Ectodermal cell (in vitro differentiated cells): ENCODE data around the gene NUBPL.
"Not testable (repeated sequence)": the region's sequence is repeated elsewhere in the genome, so short reads cannot be mapped to it uniquely, and the experiment has no call there.

ENCODE experiments used
- H3K27ac ChIP-seq: 2 replicates; pipeline ENCODE4 v1.7.0; 2013; ENCODE audit warnings: mild to moderate bottlenecking, low read depth, low read length; ENCODE audit not compliant: insufficient read depth, poor library complexity, severe bottlenecking
- H3K27me3 ChIP-seq: 2 replicates; pipeline ENCODE4 v1.7.0; 2013; ENCODE audit warnings: mild to moderate bottlenecking, low read length; ENCODE audit not compliant: insufficient read depth, control insufficient read depth, poor library complexity, severe bottlenecking
- H3K36me3 ChIP-seq: one replicate; pipeline ENCODE4 v1.7.0; 2013; ENCODE audit warnings: low read length; ENCODE audit not compliant: control insufficient read depth, insufficient read depth
- H3K4me1 ChIP-seq: one replicate; pipeline ENCODE4 v1.7.0; 2013; ENCODE audit warnings: low read length; ENCODE audit not compliant: control insufficient read depth, insufficient read depth
- H3K4me3 ChIP-seq: 2 replicates; pipeline ENCODE4 v1.7.0; 2013; ENCODE audit warnings: low read depth, low read length, control low read depth; ENCODE audit not compliant: insufficient read depth
- H3K9me3 ChIP-seq: 2 replicates; pipeline ENCODE4 v1.7.0; 2013; ENCODE audit warnings: mild to moderate bottlenecking, low read length, moderate library complexity; ENCODE audit not compliant: control insufficient read depth
- WGBS, 2 experiments: methylation state at CpG; one replicate each; pipeline ENCODE4 v1.1.7; 2013; ENCODE audit warnings: missing lambda C conversion rate in 2 of 2; 5-methylcytosine and 5-hydroxymethylcytosine counted together

Gene NUBPL

GRCh38 chr14:31781578-31781977 is 220.4 kb downstream of the NUBPL start:
- WGBS, 2 experiments, result 90 to 100% methylated on average over 1 of the region's 1 CpG
- H3K4me1 ChIP-seq, result no peaks in the 10 kb centered on the region
- H3K36me3 ChIP-seq, result no peaks in the 10 kb centered on the region
- H3K4me3 ChIP-seq, result no peak overlapping the region
- no peak overlapping the region for H3K27ac ChIP-seq
- peaks cover 3% of the 10 kb centered on the region for H3K9me3 ChIP-seq
- H3K27me3 ChIP-seq, result no peaks in the 10 kb centered on the region

GRCh38 chr14:31785574-31785973 is 224.4 kb downstream of the NUBPL start:
- Histone ChIP-seq H3K27ac (no peak overlapping the region), H3K9me3 (peaks cover 3% of the 10 kb centered on the region), H3K4me3 (no peak overlapping the region), H3K4me1 (no peaks in the 10 kb centered on the region), H3K36me3 (no peaks in the 10 kb centered on the region), H3K27me3 (no peaks in the 10 kb centered on the region)
- 76 to 89% methylated on average over 1 of the region's 1 CpG for WGBS, 2 experiments

GRCh38 chr14:31787377-31787776 is 226.2 kb downstream of the NUBPL start:
- no peaks in the 10 kb centered on the region for H3K9me3 ChIP-seq
- WGBS, 2 experiments, result 83 to 89% methylated on average over 2 of the region's 3 CpGs
- H3K36me3 ChIP-seq, result no peaks in the 10 kb centered on the region
- no peak overlapping the region for H3K4me3 ChIP-seq
- H3K27ac ChIP-seq, result no peak overlapping the region
- no peaks in the 10 kb centered on the region for H3K4me1 ChIP-seq
- no peaks in the 10 kb centered on the region for H3K27me3 ChIP-seq

DNA sequence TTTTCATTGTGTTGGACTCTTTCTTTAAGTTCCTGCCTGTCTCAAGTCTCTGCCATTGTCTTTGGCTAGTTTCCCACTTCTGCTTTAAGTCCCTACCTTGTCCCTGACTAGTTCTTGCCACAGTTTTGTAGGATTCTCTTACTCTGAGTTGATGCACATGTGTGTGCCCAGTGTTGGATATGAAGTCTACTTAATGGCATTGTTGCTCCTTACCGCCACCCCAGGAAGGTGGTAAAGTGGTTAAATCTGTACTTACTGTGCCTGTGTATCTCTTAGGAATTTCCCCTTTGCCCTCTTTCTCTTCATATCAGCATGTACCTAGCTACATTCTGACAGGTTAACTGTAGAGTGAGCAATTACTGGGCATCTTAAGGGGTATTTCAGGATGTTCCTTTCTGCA is 227.1 kb downstream of the NUBPL start:
- no peaks in the 10 kb centered on the region for H3K4me1 ChIP-seq
- no peak overlapping the region for H3K27ac ChIP-seq
- no peaks in the 10 kb centered on the region for H3K9me3 ChIP-seq
- no peak overlapping the region for H3K4me3 ChIP-seq
- WGBS, 2 experiments, result 92 to 100% methylated on average over 1 of the region's 1 CpG
- no peaks in the 10 kb centered on the region for H3K27me3 ChIP-seq
- H3K36me3 ChIP-seq, result no peaks in the 10 kb centered on the region

GRCh38 chr14:31792726-31793125 is 231.5 kb downstream of the NUBPL start:
- no peaks in the 10 kb centered on the region for H3K4me1 ChIP-seq
- H3K9me3 ChIP-seq, result no peaks in the 10 kb centered on the region
- H3K27me3 ChIP-seq, result no peaks in the 10 kb centered on the region
- no peaks in the 10 kb centered on the region for H3K36me3 ChIP-seq
- H3K27ac ChIP-seq, result no peak overlapping the region
- H3K4me3 ChIP-seq, result no peak overlapping the region

DNA sequence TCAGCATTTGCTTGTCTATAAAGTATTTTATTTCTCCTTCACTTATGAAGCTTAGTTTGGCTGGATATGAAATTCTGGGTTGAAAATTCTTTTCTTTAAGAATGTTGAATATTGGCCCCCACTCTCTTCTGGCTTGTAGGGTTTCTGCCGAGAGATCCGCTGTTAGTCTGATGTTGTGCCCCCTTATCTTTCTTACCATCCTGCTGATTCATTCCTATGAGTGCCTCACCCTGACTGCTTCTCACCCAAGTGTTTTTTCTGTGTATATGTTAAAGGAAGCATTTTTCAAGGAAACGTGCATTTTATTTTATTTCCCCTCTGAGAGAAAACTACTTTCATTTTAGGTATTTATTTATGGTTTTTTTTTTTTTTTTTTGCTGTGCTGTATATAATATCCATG is 236.7 kb downstream of the NUBPL start:
- not testable (repeated sequence) for H3K9me3 ChIP-seq, H3K4me3 ChIP-seq, H3K27me3 ChIP-seq, H3K4me1 ChIP-seq, H3K27ac ChIP-seq, H3K36me3 ChIP-seq
- WGBS, 2 experiments, result 92 to 94% methylated on average over 2 of the region's 3 CpGs

GRCh38 chr14:31802838-31803237 is 241.6 kb downstream of the NUBPL start:
- Histone ChIP-seq H3K27me3 (no peaks in the 10 kb centered on the region), H3K9me3 (no peaks in the 10 kb centered on the region)

DNA sequence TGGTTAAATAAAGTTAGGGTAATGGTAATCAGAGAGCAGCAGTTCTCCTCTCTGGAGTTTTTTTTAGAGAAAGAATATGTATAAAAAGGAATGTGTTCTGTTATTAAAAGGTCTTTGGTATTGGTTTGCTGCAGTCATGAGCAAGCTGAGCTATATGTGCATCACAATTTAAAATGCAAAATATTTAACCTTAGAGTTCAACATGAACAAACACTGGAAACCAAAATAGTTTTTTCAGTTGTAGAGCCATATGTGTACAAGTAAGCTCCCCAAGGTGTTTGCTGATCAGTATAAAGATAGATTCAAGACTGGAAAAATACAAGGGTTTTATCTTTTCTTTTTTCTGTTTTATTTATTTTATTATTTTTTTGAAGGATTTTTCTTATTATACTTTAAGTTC is 245.0 kb downstream of the NUBPL start:
- no peaks in the 10 kb centered on the region for H3K9me3 ChIP-seq
- no peak overlapping the region for H3K27ac ChIP-seq
- no peaks in the 10 kb centered on the region for H3K27me3 ChIP-seq
- H3K4me1 ChIP-seq, result no peaks in the 10 kb centered on the region
- H3K36me3 ChIP-seq, result no peaks in the 10 kb centered on the region
- no peak overlapping the region for H3K4me3 ChIP-seq

More at GRCh38 chr14:31802838-31803237, 241.6 kb downstream of the NUBPL start:
- no peaks in the 10 kb centered on the region for H3K36me3 ChIP-seq
- no peak overlapping the region for H3K27ac ChIP-seq
- H3K4me1 ChIP-seq, result no peaks in the 10 kb centered on the region
- H3K4me3 ChIP-seq, result no peak overlapping the region

DNA sequence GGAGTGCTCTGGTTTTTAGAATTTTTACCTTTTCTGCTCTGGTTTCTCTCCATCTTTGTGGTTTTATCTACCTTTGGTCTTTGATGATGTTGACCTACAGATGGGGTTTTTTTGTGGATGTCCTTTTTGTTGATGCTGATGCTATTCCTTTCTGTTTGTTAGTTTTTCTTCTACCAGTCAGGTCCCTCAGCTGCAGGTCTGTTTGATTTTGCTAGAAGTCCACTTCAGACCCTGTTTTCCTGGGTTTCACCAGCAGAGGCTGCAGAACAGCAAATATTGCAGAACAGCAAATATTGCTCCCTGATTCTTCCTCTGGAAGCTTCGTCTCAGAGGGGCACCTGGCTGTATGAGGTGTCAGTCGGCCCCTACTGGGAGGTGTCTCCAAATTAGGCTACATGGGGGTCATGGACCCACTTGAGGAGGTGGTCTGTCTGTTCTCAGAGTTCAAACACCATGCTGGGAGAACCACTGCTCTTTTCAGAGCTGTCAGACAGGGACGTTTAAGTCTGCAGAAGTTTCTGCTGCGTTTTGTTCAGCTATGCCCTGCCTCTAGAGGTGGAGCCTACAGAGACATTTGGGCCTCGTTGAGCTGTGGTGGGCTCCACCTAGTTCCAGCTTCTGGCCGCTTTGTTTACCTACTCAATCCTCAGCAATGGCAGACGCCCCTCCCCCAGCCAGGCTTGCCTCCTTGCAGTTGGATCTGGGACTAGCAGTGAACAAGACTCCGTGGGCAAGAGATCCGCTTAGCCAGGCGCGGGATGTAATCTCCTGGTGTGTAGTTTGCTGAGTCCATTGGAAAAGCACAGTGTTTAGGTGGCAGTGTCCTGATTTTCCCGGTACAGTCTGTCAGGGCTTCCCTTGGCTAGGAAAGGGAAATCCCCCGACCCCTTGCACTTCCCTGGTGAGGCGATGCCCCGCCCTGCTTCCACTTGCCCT is 250.8 kb downstream of the NUBPL start:
- not testable (repeated sequence) for H3K4me3 ChIP-seq, H3K4me1 ChIP-seq, H3K36me3 ChIP-seq, H3K9me3 ChIP-seq, H3K27ac ChIP-seq, H3K27me3 ChIP-seq
- 85 to 86% methylated on average over 15 of the region's 15 CpGs for WGBS, 2 experiments

DNA sequence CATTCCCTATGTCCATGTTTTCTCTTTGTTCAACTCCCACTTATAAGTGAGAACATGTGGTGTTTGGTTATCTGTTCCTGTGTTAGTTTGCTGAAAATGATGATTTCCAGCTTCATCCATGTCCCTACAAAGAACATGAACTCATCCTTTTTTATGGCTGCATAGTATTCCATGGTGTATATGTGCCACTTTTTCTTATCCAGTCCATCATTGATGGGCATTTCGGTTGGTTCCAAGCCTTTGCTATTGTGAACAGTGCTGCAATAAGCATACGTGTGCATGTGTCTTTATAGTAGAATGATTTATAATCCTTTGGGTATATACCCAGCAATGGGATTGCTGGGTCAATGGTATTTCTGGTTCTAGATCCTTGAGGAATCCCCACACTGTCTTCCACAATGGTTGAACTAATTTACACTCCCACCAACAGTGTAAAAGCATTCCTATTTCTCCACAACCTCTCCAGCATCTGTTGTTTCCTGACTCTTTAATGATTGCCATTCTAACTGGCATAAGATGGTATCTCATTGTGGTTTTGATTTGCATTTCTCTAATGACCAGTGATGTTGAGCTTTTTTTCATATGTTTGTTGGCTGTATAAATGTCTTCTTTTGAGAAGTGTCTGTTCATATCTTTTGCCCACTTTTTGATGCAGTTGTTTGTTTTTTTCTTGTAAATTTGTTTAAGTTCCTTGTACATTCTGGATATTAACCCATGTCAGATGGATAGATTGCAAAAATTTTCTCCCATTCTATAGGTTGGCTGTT is 252.7 kb downstream of the NUBPL start:
- H3K4me3 ChIP-seq, H3K36me3 ChIP-seq, H3K27me3 ChIP-seq, H3K4me1 ChIP-seq, H3K9me3 ChIP-seq, H3K27ac ChIP-seq: not testable (repeated sequence)
- 71 to 77% methylated on average over 2 of the region's 2 CpGs for whole genome bisulfite sequencing, 2 experiments
